ENCODE data around the gene CDC25B.

Gene CDC25B

GRCh38 chr20:3795511-3796468 is at the start of gene CDC25B:
Gene CDC25B, plus strand, starts transcription at chr20:3796310. Its CDS starts 222 bp downstream, at chr20:3796532.
- peak; percentile 82 for DNase-seq (ENCODE audit: low read depth)

GRCh38 chr20:3747471-3747870 is 48.6 kb upstream of the CDC25B start:
- DNase-seq (ENCODE audit: low read depth): no peak

GRCh38 chr20:3748073-3748472 is 48.0 kb upstream of the CDC25B start:
- DNase-seq (ENCODE audit: low read depth): no peak

- DNase-seq (ENCODE audit: low read depth): no peak
Measured at GRCh38 chr20:3749087-3749688, 46.9 kb upstream of the CDC25B start.

- DNase-seq (ENCODE audit: low read depth): no peak
Measured at GRCh38 chr20:3749689-3750531, 46.2 kb upstream of the CDC25B start.

GRCh38 chr20:3751305-3751674 is 44.8 kb upstream of the CDC25B start:
- no peak for DNase-seq (ENCODE audit: low read depth)

GRCh38 chr20:3751675-3752385 is 44.3 kb upstream of the CDC25B start:
- peak; percentile 20 for DNase-seq (ENCODE audit: low read depth)

GRCh38 chr20:3752386-3752759 is 43.7 kb upstream of the CDC25B start:
- DNase-seq (ENCODE audit: low read depth): no peak

GRCh38 chr20:3753098-3753497 is 43.0 kb upstream of the CDC25B start:
- no peak for DNase-seq (ENCODE audit: low read depth)

- DNase-seq (ENCODE audit: low read depth): no peak
Measured at GRCh38 chr20:3753501-3754275, 42.4 kb upstream of the CDC25B start.

- no peak for DNase-seq (ENCODE audit: low read depth)
Measured at GRCh38 chr20:3754276-3754630, 41.9 kb upstream of the CDC25B start.

GRCh38 chr20:3755269-3755668 is 40.8 kb upstream of the CDC25B start:
- no peak for DNase-seq (ENCODE audit: low read depth)

- no peak for DNase-seq (ENCODE audit: low read depth)
Measured at GRCh38 chr20:3755814-3756480, 40.2 kb upstream of the CDC25B start.

- no peak for DNase-seq (ENCODE audit: low read depth)
Measured at GRCh38 chr20:3757268-3757667, 38.8 kb upstream of the CDC25B start.

- DNase-seq (ENCODE audit: low read depth): no peak
Measured at GRCh38 chr20:3758566-3758965, 37.5 kb upstream of the CDC25B start.

- no peak for DNase-seq (ENCODE audit: low read depth)
Measured at GRCh38 chr20:3759316-3759823, 36.7 kb upstream of the CDC25B start.

GRCh38 chr20:3759884-3760283 is 36.2 kb upstream of the CDC25B start:
- DNase-seq (ENCODE audit: low read depth): no peak

GRCh38 chr20:3760655-3761348 is 35.3 kb upstream of the CDC25B start:
- no peak for DNase-seq (ENCODE audit: low read depth)

GRCh38 chr20:3763671-3764601 is 32.2 kb upstream of the CDC25B start:
- no peak for DNase-seq (ENCODE audit: low read depth)
